ENCODE data around the gene POLR1A.

- TF ChIP-seq TCF4 (CRISPR knock-in tag; IDR thresholded peaks at IDR 0.05; ENCODE audit: borderline replicate concordance): no peak
- no peak for TF ChIP-seq ZFP30 (CRISPR knock-in tag; IDR thresholded peaks at IDR 0.05)
- no peak for TF ChIP-seq ARNTL (CRISPR knock-in tag; IDR thresholded peaks at IDR 0.05; ENCODE audit: borderline replicate concordance, low read depth)
- no peak for TF ChIP-seq OSR1 (CRISPR knock-in tag; IDR thresholded peaks at IDR 0.05)
- no peak for TF ChIP-seq GLIS3 (CRISPR knock-in tag; IDR thresholded peaks at IDR 0.05)
- TF ChIP-seq RARB (CRISPR knock-in tag; IDR thresholded peaks at IDR 0.05): no peak
- no peak for TF ChIP-seq PATZ1 (CRISPR knock-in tag; IDR thresholded peaks at IDR 0.05; ENCODE audit: borderline replicate concordance)
- no peak for TF ChIP-seq ZNF8 (CRISPR knock-in tag; IDR thresholded peaks at IDR 0.05)
- no peak for TF ChIP-seq CREB5 (CRISPR knock-in tag; IDR thresholded peaks at IDR 0.05; ENCODE audit: low read depth)
- TF ChIP-seq SNAI2 (CRISPR knock-in tag; IDR thresholded peaks at IDR 0.05): no peak
- no peak for TF ChIP-seq ZFP3 (CRISPR knock-in tag; IDR thresholded peaks at IDR 0.05)
- no peak for TF ChIP-seq TOX (CRISPR knock-in tag; IDR thresholded peaks at IDR 0.05; ENCODE audit: borderline replicate concordance)
Measured at GRCh38 chr2:86035376-86035882, 70.3 kb downstream of the POLR1A start.

Measured in SK-N-SH treated with all-trans-retinoic acid at 6 μM for 48 hours (cell line).